BJ (cell line): ENCODE results near the gene DPM2. TPM values are rescaled to one million over a fixed set of nuclear protein-coding genes. Genes with fewer than 3 reads are reported as not detected.

Experiments used
- CTCF ChIA-PET: fragments of 350-600 bp; formaldehyde crosslinking; extraction: SDS; loops from one replicate; lab custom pipeline; 2021; ENCODE audit warnings: antibody characterized with exemption, inconsistent platforms; lab: Yijun Ruan, JAX
- POLR2A ChIA-PET: fragments of 300-600 bp; sonication (Branson Sonifier 250); formaldehyde crosslinking; extraction: SDS; loops from one replicate; lab custom pipeline; 2021; ENCODE audit warnings: antibody characterized with exemption; lab: Charles Lee
- DNase-seq: peaks from one replicate; pipeline ENCODE4 v3.0.0-alpha.2; 2011; ENCODE audit warnings: low read depth
- H3K27me3 ChIP-seq: 2 replicates; pipeline ENCODE4 v1.6.0; 2011; ENCODE audit warnings: low read length; ENCODE audit not compliant: control insufficient read depth, insufficient read depth
- H3K36me3 ChIP-seq: 2 replicates; pipeline ENCODE4 v1.5.1; 2011; ENCODE audit warnings: low read length; ENCODE audit not compliant: control insufficient read depth, insufficient read depth
- H3K4me3 ChIP-seq: 2 replicates; pipeline ENCODE4 v1.5.1; 2011; ENCODE audit warnings: low read depth, mild to moderate bottlenecking, control low read depth, low read length
- polyA plus RNA-seq: library from polyadenylated mRNA; depleted of rRNA; stranded (reverse); fragments of >200 nt; gene quantifications from 2 replicates; pipeline ENCODE4 v1.2.3, GENCODE V29; 2011
- TF ChIP-seq, protein P1 (sequence below): IDR thresholded peaks from 2 replicates; pipeline ENCODE4 v1.5.1; 2011; ENCODE audit warnings: low read depth, mild to moderate bottlenecking, control low read depth, inconsistent platforms, low read length, moderate library complexity; ENCODE audit not compliant: insufficient read depth

DPM2 gene
- polyA plus RNA-seq, 1 experiment: 55.3 TPM

DNA sequence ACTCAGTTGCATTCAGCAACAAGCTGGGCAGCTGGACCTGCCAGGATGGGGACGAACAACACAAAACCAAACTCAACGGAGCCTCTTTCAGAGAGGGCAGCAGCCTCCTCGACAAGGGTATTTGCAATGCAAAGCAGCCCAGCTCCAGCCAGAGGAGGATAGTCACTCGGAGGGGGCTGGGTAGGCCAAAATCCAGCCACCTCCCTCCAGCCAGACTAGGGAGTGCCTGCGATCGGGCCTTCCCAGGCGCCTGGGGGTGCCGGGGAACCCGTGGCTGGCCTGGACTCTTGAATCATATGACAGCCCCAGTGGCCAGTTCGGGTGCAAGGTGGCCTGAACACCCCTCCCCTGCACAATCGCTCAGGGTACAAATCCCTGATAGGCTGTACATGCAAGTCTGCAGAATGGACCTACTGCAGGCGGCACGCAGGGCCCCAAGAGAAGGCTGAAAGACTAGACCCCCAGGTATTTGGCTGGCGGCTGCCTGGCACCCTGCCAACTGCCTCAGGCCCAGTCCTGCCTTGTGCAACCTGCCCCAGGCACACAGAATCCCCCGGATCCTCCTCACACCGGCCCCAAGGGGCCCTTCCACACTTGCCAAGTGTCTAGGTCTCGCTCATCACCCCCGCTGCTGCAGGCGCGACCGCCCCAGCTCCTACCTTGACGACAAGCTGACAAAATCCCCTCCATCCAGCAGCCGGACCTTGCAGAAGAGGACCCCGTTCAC is 41.8 kb upstream of the DPM2 start:
- DNase-seq: no peak
- CTCF ChIA-PET: interaction anchor here (0.8 to 7.9 kb wide), 4 partner anchors 9 to 60 kb away, joined by 3 to 64 read pairs (median 6); no protein-coding TSS in a partner anchor
- H3K36me3 ChIP-seq: no peaks in the 10 kb centered on the region
- TF ChIP-seq, protein P1, sequence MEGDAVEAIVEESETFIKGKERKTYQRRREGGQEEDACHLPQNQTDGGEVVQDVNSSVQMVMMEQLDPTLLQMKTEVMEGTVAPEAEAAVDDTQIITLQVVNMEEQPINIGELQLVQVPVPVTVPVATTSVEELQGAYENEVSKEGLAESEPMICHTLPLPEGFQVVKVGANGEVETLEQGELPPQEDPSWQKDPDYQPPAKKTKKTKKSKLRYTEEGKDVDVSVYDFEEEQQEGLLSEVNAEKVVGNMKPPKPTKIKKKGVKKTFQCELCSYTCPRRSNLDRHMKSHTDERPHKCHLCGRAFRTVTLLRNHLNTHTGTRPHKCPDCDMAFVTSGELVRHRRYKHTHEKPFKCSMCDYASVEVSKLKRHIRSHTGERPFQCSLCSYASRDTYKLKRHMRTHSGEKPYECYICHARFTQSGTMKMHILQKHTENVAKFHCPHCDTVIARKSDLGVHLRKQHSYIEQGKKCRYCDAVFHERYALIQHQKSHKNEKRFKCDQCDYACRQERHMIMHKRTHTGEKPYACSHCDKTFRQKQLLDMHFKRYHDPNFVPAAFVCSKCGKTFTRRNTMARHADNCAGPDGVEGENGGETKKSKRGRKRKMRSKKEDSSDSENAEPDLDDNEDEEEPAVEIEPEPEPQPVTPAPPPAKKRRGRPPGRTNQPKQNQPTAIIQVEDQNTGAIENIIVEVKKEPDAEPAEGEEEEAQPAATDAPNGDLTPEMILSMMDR: no peak
- peak overlapping the region; percentile 68 for H3K4me3 ChIP-seq
- H3K27me3 ChIP-seq: no peaks in the 10 kb centered on the region
- POLR2A ChIA-PET: interaction anchor here (0.6 kb wide), 1 partner anchor 14 kb away, joined by 3 read pairs; no protein-coding TSS in a partner anchor

DNA sequence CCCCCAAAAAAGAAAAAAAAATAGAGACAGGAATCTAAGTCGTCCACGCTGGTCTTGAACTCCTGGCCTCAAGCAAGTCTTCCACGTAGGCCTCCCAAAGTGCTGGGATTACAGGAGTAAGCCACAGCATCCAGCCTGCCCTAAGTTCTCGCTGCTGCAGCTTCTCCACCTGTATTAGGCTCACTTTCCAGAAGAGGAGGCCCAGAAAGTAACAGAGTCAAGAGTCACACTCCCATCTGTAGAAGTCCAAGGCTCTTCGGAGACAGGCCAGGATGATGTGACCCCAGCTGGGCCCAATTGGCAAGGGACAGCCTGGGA is 41.3 kb upstream of the DPM2 start:
- Histone ChIP-seq H3K4me3 (peak overlapping the region; percentile 68), H3K36me3 (no peaks in the 10 kb centered on the region), H3K27me3 (no peaks in the 10 kb centered on the region)
- DNase-seq: no peak
- ChIA-PET POLR2A (interaction anchor here (0.6 kb wide), 1 partner anchor 13 kb away, joined by 3 read pairs; no protein-coding TSS in a partner anchor), CTCF (interaction anchor here (0.8 to 7.9 kb wide), 5 partner anchors 10 to 100 kb away, joined by 3 to 64 read pairs (median 4); no protein-coding TSS in a partner anchor)
- TF ChIP-seq, protein P1: no peak

DNA sequence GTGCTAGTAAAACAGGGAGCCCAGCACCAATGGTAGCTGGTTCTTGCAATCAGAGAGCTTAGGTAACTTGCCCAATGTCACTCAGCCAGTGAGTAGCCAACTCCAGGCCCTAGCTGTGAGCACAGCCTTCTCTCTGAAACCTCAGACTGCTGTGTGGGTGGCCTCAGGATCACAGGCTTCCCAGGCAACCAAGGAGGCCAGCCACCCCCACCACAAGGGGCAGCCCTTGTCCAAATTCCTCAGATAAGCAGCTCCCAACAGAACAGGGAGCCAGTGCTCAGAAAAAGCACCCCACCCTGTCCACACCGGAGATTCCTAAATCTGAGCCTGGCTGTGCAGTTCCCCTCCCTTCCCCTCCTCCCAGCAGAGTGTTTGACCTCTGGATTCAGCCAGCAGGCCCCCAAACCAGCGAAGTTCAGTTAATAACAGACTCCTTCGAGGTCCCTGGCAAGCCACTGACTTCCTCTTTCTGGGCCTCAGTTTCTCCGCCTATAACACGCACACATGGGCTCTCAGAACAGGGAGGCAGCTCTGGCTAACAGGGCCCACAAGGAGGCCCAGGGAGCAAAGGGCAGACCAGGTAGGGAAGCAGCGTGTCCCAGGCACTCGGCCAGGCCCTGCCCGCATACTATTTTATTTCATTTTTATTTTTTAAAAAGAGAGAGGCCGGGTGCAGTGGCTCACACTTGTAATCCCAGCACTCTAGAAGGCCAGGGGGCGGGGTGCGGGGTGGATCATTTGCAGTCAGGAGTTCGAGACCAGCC is 40.4 kb upstream of the DPM2 start:
- Histone ChIP-seq H3K36me3 (no peaks in the 10 kb centered on the region), H3K4me3 (peak overlapping the region; percentile 68), H3K27me3 (no peaks in the 10 kb centered on the region)
- ChIA-PET POLR2A (no interaction called here), CTCF (interaction anchor here (0.6 to 7.9 kb wide), 5 partner anchors 36 to 595 kb away, joined by 3 to 64 read pairs (median 4); no protein-coding TSS in a partner anchor)
- DNase-seq: no peak
- TF ChIP-seq, protein P1: peak; percentile 28

DNA sequence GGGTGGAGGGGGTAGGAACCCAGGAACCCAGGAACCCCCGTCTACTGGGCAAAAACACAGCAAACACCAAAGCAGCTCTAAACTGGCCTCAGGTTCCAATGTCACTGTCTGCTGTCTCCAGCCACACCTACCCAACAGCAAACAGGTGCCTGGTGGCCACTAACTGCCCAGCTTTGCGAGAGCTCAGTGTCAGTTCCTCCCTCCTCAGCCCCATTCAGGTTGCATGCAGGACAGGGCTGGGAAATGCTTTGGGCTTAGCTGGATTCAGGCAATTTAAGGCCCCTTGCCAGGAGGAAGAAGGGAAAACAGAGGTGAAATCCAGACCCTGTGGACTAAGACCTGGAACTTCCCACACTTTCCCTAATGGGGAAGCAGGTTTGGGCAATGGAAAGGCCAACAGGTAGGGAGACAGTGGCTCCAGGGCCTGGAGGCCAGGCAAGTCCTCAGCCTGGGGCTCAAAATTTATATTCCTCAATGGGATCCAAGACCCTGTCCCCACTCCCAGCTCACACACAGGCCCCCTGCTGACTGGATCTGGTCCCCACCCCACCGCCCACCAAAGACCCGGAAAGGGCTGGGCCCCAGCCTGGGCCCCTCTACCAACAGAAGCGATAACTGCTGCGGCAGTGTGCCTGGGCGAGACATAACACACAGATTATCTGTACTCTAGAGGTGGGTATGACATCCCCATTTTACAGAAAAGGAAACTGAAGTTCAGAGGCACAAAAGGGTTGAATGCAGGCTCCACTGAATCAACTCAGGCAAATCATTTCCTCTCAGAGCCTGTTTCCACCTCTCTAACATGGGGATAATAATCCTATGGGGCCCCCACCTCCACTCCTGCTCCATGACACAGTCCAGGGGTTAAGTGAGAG is 39.6 kb upstream of the DPM2 start:
- Histone ChIP-seq H3K27me3 (no peaks in the 10 kb centered on the region), H3K4me3 (peak overlapping the region; percentile 24), H3K36me3 (no peaks in the 10 kb centered on the region)
- ChIA-PET CTCF (interaction anchor here (1.3 to 7.9 kb wide), 4 partner anchors 35 to 121 kb away, joined by 3 to 64 read pairs (median 6); no protein-coding TSS in a partner anchor), POLR2A (no interaction called here)
- TF ChIP-seq, protein P1: no peak
- DNase-seq: no peak
